Activated CD8-positive, alpha-beta memory T cell treated with anti-CD3 and anti-CD28 coated beads for 48 hours (primary cell): ENCODE results near the gene CCDC196.
"Not testable (repeated sequence)": the region's sequence is repeated elsewhere in the genome, so short reads cannot be mapped to it uniquely, and the experiment has no call there.

ENCODE experiments used
- DNase-seq, 3 experiments: peaks; one replicate each; pipeline ENCODE4 v3.0.0-alpha.2; 2020; ENCODE audit warnings: low read depth in 2 of 3, low spot score in 2 of 3

The CCDC196 gene

DNA sequence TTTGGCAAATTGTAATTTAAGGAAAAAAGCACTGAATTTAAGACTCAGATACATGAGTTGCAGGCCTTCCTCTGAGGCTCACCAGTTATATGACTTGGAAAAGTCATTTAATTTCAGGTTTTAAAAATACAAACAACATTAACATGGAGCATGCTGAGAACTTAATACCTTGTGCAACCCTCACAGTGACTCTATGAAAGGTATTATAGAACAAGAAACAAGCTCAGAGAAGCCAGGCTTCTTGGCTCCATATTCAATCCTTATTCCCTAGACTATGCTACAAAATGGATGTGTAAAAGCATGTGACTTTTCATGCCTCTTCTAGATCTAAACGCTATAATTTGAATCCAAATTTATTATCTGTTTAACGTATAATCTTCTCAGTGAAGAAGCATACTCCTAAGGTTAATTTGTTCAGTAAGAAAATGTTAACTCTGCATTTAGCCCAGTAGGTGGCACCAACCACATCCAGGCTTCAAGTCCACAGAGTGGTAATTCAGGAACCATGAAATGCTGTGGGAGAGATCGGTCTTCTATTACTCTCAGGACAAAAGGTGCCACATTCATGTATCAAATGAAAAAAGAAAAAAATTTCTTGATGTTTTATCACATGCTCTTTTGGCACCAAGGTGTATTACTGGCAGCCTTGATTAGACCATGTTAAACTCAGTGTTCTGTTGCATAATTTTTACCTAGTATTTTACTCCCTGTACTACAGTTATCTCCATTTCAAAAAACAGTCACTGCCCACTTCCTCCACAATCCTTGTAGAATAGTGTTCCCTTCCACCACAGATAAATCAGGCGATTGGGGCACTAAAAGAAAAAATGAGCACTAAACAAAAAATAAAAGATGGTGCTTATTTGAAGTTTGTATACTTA lies 9.3 kb downstream of the CCDC196 start:
- no peak for DNase-seq

DNA sequence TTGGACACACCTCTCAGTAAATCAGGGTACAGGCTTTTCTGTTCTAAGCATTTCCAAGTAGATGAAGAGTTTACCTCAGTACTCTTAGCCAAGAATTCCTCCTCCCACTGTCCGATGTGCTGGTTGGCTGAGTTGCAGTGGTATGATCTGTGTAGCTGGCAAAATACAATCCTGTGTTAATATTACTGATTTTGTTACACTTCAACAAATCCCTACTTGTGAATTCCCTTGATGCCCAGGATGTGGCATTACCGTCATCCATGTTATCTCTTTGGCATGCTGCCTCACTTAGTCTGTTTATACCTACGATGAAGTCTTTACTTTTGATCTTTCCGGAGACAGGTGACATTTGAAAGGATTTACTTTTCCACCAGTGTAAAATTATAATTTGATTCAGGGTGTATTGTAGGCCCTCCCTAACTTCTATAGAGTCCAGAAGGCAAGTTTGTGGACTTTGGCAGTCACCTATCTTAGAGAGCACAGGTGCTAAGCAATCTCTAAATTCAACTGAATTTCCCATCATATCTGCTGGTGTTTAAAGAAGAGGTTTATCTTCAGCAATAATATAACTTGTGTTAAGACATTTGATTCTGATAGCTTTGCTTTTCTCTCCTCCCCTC lies 10.1 kb downstream of the CCDC196 start:
- no peak for DNase-seq

DNA sequence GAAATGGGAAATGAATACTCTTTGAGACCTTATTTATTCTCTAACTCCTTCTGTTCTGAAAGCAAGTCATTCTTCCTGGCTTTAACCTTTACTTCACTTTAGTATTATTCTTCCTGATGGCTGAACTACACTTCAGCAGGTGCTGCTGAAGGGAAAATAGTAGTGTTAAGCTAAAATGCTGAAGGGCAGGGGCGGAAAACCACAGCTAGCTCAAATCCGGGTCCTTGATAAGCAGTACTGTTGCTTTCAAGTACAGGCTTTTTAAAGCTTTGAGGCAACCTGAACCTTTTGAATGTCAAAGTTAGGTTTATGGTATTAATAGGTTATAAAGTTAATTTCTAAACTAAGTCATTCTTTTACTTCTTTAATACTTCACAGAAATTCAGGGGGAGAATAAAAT lies 10.7 kb downstream of the CCDC196 start:
- DNase-seq: no peak

DNA sequence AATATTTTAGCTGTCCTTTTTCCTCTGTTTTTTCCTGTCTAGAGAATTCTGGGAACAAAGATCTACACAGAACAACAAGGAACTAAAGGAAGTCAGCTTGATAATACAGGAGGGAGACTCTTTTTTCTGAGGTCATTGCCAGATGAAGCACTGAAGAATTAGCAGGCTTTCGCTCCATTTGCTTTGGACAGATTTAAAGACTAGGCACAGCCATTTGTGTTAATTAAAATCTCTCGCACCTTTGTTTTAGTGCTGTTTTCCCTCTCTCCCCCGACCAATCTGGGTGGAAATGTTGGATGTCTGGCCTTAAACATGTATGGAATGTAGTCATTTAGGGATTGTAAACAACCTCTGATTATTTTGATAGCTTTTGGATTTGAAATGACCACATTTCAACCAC lies 12.1 kb downstream of the CCDC196 start:
- DNase-seq: no peak

DNA sequence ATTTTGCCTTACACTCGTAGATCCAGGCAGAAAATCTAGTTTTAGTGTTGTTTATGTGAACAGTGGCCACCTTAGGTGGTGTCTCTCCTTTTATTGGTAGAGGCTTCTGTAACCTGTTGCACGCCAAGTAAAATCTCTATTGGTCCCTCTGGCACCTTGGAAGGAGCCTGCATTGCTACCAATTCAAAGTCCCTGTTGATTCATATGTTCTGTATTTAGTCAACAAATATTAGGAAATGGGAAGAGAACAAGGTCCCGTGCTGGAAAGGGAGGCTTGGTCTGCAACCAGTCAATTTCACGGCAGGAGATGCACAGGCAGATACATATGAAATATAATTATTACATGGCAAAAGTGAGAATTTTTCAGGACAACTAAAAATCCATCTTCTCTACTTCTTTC lies 15.4 kb downstream of the CCDC196 start:
- DNase-seq: no peak

DNA sequence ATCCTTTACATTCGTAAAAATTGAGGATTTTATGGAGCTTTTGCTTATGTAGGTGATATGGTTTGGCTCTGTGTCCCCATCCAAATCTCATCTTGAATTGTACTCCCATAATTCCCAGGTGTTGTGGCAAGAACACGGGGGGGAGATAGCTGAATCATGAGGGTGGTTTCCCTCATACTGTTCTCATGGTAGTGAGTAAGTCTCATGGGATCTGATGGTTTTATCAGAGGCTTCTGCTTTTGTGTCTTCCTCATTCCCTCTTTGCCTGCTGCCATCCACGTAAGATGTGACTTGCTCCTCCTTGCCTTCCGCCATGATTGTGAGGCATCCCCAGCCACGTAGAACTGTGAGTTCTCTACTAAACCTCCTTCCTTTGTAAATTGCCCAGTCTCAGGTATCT lies 16.7 kb downstream of the CCDC196 start:
- not testable (repeated sequence) for DNase-seq

DNA sequence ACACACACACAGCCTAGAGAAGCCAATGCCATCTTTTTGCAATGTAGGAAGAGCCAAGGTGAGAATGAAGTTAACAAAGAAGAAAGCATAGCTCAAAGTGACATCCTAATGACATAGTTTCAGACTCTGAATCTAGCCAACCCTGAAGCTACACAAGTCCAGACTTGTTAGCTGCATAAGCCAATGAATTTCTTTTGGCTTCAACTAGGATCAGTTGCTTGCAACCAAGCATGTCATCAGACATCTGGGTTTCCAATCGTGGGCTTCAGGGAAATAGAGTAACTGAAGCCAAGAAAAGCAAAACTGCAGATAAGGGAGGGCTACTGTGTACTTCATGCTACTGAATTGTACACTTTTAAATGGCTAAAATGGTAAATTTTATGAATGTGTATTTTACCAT lies 17.4 kb downstream of the CCDC196 start:
- no peak for DNase-seq

DNA sequence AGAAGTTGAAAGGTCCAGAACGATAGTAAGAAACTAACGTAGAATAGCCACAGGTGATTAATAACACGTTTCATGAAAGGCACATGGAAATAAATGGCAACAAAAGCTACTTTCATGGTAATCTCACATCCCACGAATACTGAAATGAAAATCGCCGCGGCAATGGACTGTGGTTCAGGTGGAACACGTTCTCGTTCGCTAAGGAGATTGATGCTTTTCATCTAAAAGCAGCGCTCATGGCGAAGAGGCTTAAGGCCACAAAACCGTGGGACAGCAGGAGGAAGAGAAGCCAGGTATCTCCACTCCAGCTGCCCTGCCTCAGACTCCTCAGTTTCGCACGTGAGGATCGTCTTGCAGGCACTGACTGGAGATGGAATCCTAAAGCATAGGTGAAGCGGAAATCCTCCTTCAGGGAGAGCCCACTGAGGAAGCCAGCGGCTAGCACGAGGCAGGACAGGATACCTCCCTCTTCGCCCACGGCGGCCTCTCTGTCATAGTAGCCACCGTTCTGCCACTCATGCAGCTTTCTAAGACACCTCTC lies 21.1 kb downstream of the CCDC196 start:
- DNase-seq: peak in 2 of 3 experiments; percentile 2 to 20

DNA sequence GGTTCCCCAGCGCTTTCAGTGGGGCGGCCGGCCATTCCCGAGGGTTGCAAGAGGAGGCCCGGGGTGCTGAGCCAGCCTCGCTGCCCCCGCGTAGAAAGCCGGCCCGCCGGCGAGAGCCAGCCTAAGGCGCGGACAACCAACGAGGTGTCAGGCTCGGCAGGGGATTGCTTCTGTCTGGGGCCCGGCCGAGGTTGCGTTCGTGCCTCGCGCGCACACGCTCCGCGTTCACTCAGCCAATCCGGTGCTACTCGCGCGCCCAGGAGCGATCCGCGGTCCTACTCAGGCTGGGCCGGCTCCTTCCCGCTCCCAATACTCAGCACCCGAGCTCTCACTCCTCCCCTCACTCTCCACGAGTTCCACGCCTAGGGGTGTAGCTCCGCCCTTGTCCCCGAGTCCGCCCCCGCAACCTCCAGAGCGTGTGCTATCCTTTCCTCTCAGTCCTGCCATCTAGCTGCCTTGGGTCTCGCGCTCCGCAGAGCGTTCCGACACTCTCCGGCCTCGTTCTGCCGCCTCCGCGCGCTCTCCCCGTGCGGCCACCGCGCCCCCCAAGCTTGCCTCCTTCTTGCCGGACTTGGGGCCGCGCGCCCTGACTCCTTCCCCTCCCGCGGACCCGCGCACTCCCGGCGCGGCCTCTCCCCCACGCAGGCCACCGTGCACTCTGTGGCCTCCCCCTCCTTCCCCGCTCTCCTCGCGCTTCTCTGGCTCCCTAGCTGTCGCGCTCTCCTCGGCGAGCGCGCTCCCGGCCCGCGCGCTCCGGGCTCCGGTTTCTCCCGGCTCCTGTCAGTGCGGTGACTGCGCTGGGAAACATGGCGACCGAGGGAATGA lies 21.8 kb downstream of the CCDC196 start, which contains the start of gene GPHN:
Gene GPHN (plus strand): TSS at position 426 of the 825 bp plus-strand sequence.
- DNase-seq: peak; percentile 64 to 78 (median 72)

DNA sequence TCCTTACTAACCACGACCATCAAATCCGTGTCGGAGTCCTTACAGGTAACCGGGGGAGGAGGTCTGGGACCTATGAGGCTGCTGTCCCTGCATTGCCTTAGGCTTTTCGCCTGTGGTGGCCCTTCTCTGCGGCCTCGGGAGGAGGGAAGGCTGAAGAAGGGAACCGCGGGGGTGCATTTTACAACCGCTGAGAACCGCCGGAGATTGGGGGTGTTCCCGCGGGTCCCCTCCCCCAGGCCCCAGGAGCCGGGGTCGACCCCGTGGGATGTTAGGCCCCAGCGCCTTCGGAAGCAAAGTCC lies 22.3 kb downstream of the CCDC196 start:
- DNase-seq: peak in 1 of 3 experiments; percentile 2

DNA sequence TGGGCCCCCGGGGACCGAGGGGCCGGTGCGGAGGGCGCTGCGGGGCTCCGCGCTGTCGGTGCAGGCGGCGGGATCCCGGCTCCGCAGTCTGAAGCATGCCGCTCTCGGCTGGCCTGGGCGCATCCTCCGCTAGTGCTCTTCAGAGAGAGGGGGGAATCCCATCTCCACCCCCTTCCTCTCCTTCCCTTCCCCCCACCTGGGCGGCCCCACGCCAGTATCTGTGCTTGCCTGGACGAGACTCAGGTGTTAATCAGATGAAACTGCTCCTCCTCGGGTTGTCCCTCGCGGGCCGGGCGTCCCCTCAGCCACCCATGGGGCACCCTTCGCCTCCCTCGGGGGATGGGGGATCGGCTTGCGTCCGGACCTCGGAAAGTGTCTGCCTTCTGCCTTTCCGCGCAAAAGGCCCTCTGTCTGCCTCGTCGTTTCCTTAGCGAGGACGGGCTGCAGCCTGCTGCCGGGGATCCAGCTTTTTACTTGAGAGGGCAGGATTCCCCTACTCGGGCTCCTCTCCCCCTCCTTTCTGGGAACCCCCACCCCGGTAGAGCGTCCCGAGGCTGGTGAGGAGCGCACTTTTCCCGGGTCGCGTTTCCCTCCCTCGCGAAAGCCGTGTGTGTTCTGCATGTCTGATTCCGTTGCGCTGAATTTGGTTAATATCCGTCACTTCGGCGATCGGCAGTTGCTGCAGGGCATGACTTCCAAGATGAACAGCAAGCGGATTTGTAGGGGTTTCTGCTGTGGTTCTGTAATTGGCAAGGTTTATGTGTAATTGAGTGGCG lies 22.9 kb downstream of the CCDC196 start:
- peak in 2 of 3 experiments; percentile 34 to 44 for DNase-seq

DNA sequence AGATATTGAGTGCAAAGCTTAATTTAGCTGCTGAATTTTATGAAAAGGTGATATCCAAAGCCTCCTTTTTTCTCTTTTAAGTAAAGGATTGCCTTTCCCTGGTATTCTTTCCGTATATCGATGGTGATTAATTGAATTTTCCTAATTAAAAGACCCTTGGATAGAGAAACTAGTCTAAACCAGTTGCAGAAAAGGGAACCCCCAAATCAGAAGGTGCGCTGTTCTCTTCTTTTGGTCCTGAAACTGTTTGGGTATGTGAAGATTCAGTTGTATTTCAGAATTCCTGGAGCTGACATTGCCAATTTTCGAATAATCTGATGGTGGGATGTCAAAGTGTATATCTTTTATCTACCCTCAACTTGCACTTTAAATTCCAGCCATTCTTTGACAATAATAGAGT lies 23.7 kb downstream of the CCDC196 start:
- DNase-seq: no peak

DNA sequence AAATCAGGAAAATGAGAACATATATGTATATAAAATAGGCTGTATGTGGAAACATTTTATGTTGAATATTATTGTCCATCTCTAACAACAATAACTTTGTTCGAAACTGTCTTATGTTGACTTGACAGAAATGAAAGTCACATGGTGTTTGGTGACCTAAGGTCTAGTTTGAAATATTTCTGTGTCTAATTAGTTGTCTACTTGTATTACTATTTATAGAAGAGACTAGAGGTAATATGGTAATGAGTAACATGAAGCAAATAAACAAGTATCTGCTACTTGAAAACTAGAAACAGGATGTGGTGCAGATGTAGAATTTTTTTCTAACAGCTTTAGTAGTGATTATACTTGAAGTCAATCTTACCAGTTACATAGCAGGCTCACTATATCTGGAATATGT lies 25.7 kb downstream of the CCDC196 start:
- DNase-seq: no peak

DNA sequence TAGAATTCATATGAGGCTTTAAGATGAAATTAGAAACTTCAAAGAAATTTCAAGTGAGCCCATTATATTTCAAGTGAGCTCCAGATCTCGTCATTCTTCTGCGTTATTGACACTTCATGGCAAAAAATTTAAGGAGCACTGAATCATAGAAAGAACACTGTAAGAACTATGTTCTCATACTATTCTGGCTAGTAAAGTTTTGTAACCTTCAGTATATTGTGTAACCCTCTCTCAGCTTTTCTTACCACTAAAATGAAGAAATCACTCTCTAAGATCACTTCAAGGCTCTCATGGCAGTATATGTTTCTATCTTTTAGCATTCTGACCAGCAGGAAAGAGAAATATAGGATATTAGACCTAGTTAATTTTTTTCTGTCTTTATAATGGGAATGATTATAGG lies 28.0 kb downstream of the CCDC196 start:
- no peak for DNase-seq

DNA sequence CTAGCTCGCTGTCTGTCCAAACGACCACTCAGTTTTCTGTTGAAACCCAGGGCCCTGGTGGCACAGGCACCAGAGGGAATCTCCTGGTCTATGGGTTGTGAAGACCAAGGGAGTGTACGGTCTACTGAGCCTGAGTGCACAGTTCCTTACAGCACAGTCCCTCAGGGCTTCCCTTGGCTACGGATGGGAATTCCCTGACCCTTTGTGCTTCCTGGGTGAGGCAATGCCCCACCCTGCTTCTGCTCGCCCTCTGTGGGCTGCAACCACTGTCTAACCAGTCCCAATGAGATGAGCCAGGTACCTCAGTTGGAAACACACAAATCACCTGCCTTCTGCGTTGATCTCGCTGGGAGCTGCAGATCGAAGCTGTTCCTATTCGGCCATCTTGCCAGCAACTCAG lies 44.4 kb downstream of the CCDC196 start:
- no peak for DNase-seq

DNA sequence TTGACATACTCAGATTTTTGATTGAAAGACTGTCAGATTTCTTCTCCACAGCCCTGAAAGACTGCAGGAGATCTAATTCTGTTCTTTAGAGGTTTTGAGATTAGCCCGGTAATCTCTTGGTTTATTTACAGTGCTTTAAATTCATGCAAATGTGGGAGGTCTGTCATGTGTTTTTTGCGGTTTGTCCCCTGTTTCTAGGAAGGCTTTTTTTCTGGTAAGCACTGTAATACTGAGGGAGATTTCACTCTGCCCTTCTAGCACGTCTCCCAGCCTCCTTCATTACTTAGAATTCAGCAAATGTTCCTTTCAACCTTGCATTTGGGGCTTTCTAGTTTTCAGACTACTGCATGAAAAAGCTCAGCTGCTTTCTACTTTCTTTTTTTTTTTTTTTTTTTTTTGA lies 52.9 kb downstream of the CCDC196 start:
- DNase-seq: no peak

DNA sequence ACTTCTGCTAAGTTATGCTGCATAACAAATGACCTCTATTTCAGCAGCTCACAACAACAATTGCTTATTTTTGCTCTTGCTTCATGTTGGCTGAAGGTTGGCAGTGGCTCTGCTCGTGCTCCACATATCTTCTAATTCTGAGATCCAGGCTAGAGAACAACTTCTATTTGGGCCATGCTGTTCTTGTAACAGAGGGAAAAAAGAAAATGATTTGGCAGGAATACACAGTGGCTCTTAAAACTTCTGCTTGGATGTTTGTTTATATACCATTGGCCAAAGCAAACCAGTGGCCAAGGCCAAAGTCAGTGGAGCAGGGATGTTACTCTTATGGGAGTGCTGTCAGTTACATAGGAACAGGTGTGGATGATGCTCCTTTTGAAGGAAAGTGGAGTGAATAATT lies 53.9 kb downstream of the CCDC196 start:
- DNase-seq: no peak

DNA sequence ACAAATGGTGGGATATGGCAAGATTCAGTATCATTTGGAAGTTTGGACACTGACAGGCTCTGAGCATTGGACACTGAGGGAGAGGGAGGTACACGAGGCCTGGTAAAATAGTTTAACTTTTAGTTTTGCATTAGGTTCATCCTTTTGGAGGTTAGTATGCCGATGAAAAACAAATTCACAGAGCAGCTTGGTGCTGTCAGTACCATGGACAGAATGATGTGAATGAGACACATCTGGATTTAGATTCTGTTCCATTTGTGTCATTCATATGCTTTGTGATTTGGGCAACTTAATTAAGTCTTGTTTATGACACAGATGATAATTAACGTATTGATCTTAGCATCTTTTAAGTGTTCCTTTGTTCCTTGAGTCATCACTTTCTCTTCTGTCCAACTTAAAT lies 55.5 kb downstream of the CCDC196 start:
- no peak for DNase-seq

DNA sequence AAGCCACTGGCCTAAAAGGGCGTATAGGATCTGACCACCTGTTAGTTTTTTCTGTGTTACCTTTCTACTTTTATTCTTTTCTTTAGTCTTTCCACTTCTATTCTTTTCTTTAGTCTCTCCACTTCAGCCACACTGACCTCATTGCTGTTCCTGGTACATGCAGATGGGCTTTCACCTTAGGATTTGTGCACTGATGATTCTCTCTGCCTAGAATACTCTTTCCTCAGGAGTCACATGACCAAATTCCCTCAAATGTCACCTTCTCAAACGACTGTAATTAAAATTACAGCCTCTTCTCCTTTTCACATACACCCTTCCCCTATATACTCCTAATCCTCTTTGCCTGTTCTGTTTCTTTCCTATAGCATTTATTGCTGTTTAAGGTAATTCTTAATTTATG lies 57.8 kb downstream of the CCDC196 start:
- no peak for DNase-seq

DNA sequence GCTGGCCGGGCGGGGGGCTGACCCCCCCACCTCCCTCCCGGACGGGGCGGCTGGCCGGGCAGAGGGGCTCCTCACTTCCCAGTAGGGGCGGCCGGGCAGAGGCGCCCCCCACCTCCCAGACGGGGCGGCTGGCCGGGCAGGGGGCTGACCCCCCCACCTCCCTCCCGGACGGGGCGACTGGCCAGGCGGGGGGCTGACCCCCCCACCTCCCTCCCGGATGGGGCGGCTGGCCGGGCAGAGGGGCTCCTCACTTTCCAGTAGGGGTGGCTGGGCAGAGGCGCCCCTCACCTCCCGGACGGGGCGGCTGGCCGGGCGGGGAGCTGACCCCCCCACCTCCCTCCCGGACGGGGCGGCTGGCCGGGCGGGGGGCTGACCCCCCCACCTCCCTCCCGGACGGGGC lies 59.0 kb downstream of the CCDC196 start:
- not testable (repeated sequence) for DNase-seq

DNA sequence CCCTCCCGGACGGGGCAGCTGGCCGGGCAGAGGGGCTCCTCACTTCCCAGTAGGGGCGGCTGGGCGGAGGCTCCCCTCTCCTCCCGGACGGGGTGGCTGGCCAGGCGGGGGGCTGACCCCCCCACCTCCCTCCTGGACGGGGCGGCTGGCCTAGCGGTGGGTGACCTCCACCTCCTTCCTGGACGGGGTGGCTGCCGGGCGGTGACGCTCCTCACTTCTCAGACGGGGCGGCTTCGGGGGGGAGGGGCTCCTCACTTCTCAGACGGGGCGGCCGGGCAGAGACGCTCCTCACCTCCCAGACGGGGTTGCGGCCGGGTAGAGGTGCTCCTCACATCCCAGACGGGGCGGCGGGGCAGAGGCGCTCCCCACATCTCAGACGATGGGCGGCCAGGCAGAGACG lies 59.6 kb downstream of the CCDC196 start:
- DNase-seq: not testable (repeated sequence)
